ENCODE data around the gene UBE2V1. TPM values are rescaled to one million over a fixed set of nuclear protein-coding genes. Genes with fewer than 3 reads are reported as not detected.

UBE2V1 gene
- total RNA-seq, 1 donor from 2014 or later = 117 TPM

GRCh38 chr20:50144362-50144761 lies 31.4 kb upstream of the UBE2V1 start:
- TF ChIP-seq CTCF (conservative IDR thresholded peaks at IDR 0.05) = no peak

DNA sequence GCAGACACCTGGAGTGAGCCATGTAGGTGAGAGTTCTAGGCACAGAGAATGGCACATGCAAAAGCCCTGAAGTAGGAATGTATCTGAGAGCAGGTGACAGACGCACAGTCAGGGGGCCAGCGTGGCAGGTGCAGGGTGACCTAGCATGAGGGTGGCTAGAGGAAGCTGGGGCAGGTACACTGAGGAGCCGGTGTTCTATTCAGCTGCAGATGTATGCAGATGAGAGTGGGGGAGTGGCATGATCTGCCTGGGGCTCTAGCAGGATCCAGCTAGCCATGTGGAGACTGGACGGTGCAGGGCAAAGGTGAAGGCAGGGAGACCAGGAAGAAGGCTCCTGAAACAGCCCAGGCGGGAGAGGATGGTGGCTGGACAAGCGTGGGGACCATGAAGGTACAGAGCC lies 29.9 kb upstream of the UBE2V1 start:
- no peak for DNase-seq (ENCODE audit: extremely low spot score, unreplicated experiment)
- H3K4me1 Mint-ChIP-seq (ENCODE audit: unreplicated experiment) = peaks cover 32% of the 10 kb centered on the region
- TF ChIP-seq CTCF (conservative IDR thresholded peaks at IDR 0.05) = no peak
- H3K9me3 Mint-ChIP-seq = no peaks in the 10 kb centered on the region
- no peak overlapping the region for H3K4me3 Mint-ChIP-seq
- peaks cover 28% of the 10 kb centered on the region for H3K36me3 Mint-ChIP-seq
- H3K27me3 Mint-ChIP-seq = no peaks in the 10 kb centered on the region
- H3K27ac Mint-ChIP-seq = no peak overlapping the region

More at GRCh38 chr20:50144362-50144761, 31.4 kb upstream of the UBE2V1 start:
- no peak overlapping the region for H3K4me3 Mint-ChIP-seq
- peaks cover 28% of the 10 kb centered on the region for H3K36me3 Mint-ChIP-seq
- no peak for DNase-seq (ENCODE audit: extremely low spot score, unreplicated experiment)
- peak overlapping the region; percentile 62 for H3K27ac Mint-ChIP-seq
- no peaks in the 10 kb centered on the region for H3K9me3 Mint-ChIP-seq
- no peaks in the 10 kb centered on the region for H3K27me3 Mint-ChIP-seq
- H3K4me1 Mint-ChIP-seq (ENCODE audit: unreplicated experiment) = peaks cover 36% of the 10 kb centered on the region

- Mint-ChIP-seq H3K27me3 (no peaks in the 10 kb centered on the region), H3K9me3 (no peaks in the 10 kb centered on the region), H3K4me3 (no peak overlapping the region), H3K36me3 (peaks cover 28% of the 10 kb centered on the region), H3K4me1 (ENCODE audit: unreplicated experiment) (peaks cover 26% of the 10 kb centered on the region), H3K27ac (no peak overlapping the region)
- no peak for TF ChIP-seq CTCF (conservative IDR thresholded peaks at IDR 0.05)
- DNase-seq (ENCODE audit: extremely low spot score, unreplicated experiment) = no peak
These were observed 29.0 kb upstream of the UBE2V1 start for GRCh38 chr20:50141811-50142561.

- no peak for DNase-seq (ENCODE audit: extremely low spot score, unreplicated experiment)
- Mint-ChIP-seq H3K27me3 (no peaks in the 10 kb centered on the region), H3K9me3 (no peaks in the 10 kb centered on the region), H3K4me3 (no peak overlapping the region), H3K27ac (no peak overlapping the region), H3K4me1 (ENCODE audit: unreplicated experiment) (peaks cover 22% of the 10 kb centered on the region), H3K36me3 (peaks cover 27% of the 10 kb centered on the region)
- TF ChIP-seq CTCF (conservative IDR thresholded peaks at IDR 0.05) = no peak
These were observed 28.2 kb upstream of the UBE2V1 start for GRCh38 chr20:50141018-50141675.

DNA sequence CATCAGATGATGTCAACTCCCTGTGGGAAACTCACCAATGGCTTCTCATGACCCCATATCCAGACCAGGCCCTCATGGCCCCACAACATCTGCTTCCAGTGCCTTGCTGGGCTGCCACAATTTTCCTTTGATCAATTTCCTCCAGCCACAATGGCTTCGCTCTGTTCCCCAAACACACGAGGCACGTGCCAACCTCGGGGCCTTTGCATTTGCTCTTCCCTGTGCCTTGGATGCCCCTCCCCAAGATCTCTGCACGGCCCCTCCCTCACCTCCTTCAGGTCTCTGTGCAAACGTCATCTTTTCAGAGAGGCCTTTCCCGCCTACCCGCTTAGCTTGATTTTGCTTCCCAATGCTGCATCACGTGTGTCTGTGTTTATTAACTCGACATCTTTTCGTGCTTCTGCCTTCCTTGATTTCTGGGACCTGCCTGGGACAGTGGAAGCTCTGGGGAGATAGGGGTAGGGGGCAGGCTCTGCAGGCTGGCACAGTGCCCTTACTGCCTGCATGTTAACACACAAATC lies 27.4 kb upstream of the UBE2V1 start:
- no peaks in the 10 kb centered on the region for H3K9me3 Mint-ChIP-seq
- H3K27me3 Mint-ChIP-seq = no peaks in the 10 kb centered on the region
- H3K27ac Mint-ChIP-seq = peak overlapping the region; percentile 15
- peaks cover 32% of the 10 kb centered on the region for H3K36me3 Mint-ChIP-seq
- TF ChIP-seq CTCF (conservative IDR thresholded peaks at IDR 0.05) = no peak
- DNase-seq (ENCODE audit: extremely low spot score, unreplicated experiment) = no peak
- peaks cover 19% of the 10 kb centered on the region for H3K4me1 Mint-ChIP-seq (ENCODE audit: unreplicated experiment)
- H3K4me3 Mint-ChIP-seq = no peak overlapping the region

All from type B pancreatic cell (in vitro differentiated cells).